Esophagus (tissue), 2 donors: Measurements from ENCODE around the gene ATP10A. TPM values are rescaled to one million over a fixed set of nuclear protein-coding genes. Genes with fewer than 3 reads are reported as not detected.

Experiments
- H3K27ac ChIP-seq, 2 donors: one replicate each; pipeline ENCODE4 v1.5.1; 2013; ENCODE audit warnings: low read depth in 2 of 2, mild to moderate bottlenecking in 2 of 2, inconsistent platforms in 1 of 2, low read length in 1 of 2, moderate library complexity in 1 of 2
- H3K27me3 ChIP-seq, 2 donors: one replicate each; pipeline ENCODE4 v1.6.1; 2013; ENCODE audit warnings: low read length in 2 of 2, control low read depth in 1 of 2, mild to moderate bottlenecking in 1 of 2; ENCODE audit not compliant: insufficient read depth in 2 of 2, control insufficient read depth in 1 of 2
- H3K36me3 ChIP-seq, 2 donors: one replicate each; pipeline ENCODE4 v1.6.1; 2013; ENCODE audit warnings: low read length in 1 of 2; ENCODE audit not compliant: control insufficient read depth in 2 of 2, insufficient read depth in 2 of 2
- H3K4me1 ChIP-seq, 2 donors: one replicate each; pipeline ENCODE4 v1.6.1; 2013; ENCODE audit warnings: low read length in 1 of 2; ENCODE audit not compliant: control insufficient read depth in 2 of 2, insufficient read depth in 2 of 2
- H3K4me3 ChIP-seq, 2 donors: one replicate each; pipeline ENCODE4 v1.5.1; 2013; ENCODE audit warnings: low read length in 2 of 2, mild to moderate bottlenecking in 2 of 2, low read depth in 1 of 2, moderate library complexity in 1 of 2
- H3K9me3 ChIP-seq, 2 donors: one replicate each; pipeline ENCODE4 v1.6.1; 2013; ENCODE audit warnings: mild to moderate bottlenecking in 2 of 2, low read depth in 1 of 2, low read length in 1 of 2, moderate library complexity in 1 of 2; ENCODE audit not compliant: control insufficient read depth in 2 of 2, insufficient read depth in 1 of 2
- WGBS, 2 donors: extraction: QIAGEN DNeasy Blood & Tissue Kit; methylation state at CpG; one replicate each; pipeline ENCODE4 v1.1.7; 2013; 5-methylcytosine and 5-hydroxymethylcytosine counted together
- polyA plus RNA-seq, 2 donors: library from polyadenylated mRNA; stranded (reverse); fragments of 200-250 nt; gene quantifications; one replicate each; pipeline ENCODE4 v1.2.3, GENCODE V29; 2013
- donor health status: healthy with polysubstance abuse.
- donor health status: Bipolar disorder and iron deficiency.

The ATP10A gene
- polyA plus RNA-seq, 2 donors = 0.79 to 0.86 TPM

- Histone ChIP-seq H3K27me3 (no peaks in the 10 kb centered on the region), H3K36me3 (no peaks in the 10 kb centered on the region), H3K9me3 (peaks cover 2% of the 10 kb centered on the region in 2 donors), H3K4me3 (no peak overlapping the region), H3K4me1 (no peaks in the 10 kb centered on the region), H3K27ac (no peak overlapping the region)
- WGBS, 2 donors = 44 to 50% methylated on average over 4 of the region's 4 CpGs
Observed at GRCh38 chr15:25838871-25839195, 24.3 kb downstream of the ATP10A start.

GRCh38 chr15:25838191-25838870 lies 24.8 kb downstream of the ATP10A start:
- 52 to 56% methylated on average over 8 of the region's 8 CpGs for WGBS, 2 donors
- Histone ChIP-seq H3K27ac (no peak overlapping the region), H3K4me1 (no peaks in the 10 kb centered on the region), H3K9me3 (peaks cover 2% of the 10 kb centered on the region in 2 donors), H3K36me3 (no peaks in the 10 kb centered on the region), H3K27me3 (no peaks in the 10 kb centered on the region), H3K4me3 (no peak overlapping the region)

GRCh38 chr15:25832158-25832557 lies 31.0 kb downstream of the ATP10A start:
- peaks cover 0 to 5% of the 10 kb centered on the region in 2 donors for H3K4me1 ChIP-seq
- H3K27me3 ChIP-seq = no peaks in the 10 kb centered on the region
- H3K36me3 ChIP-seq = no peaks in the 10 kb centered on the region
- no peak overlapping the region for H3K4me3 ChIP-seq
- WGBS, 2 donors = 76 to 85% methylated on average over 5 of the region's 5 CpGs
- H3K27ac ChIP-seq = peak overlapping the region; percentile 57 to 88
- peaks cover 0 to 2% of the 10 kb centered on the region in 2 donors for H3K9me3 ChIP-seq

- Histone ChIP-seq H3K36me3 (no peaks in the 10 kb centered on the region), H3K4me1 (peaks cover 0 to 5% of the 10 kb centered on the region in 2 donors), H3K27me3 (no peaks in the 10 kb centered on the region), H3K27ac (peak overlapping the region; percentile 74 to 85), H3K9me3 (no peaks in the 10 kb centered on the region), H3K4me3 (no peak overlapping the region)
- WGBS, 2 donors = 41 to 44% methylated on average over 11 of the region's 11 CpGs
Observed at GRCh38 chr15:25830844-25831451, 32.2 kb downstream of the ATP10A start.

GRCh38 chr15:25829073-25829472 lies 34.1 kb downstream of the ATP10A start:
- Histone ChIP-seq H3K27ac (peak overlapping the region in 1 of 2 donors; percentile 32), H3K36me3 (no peaks in the 10 kb centered on the region), H3K27me3 (no peaks in the 10 kb centered on the region), H3K9me3 (peaks cover 0 to 2% of the 10 kb centered on the region in 2 donors), H3K4me1 (peaks cover 0 to 5% of the 10 kb centered on the region in 2 donors), H3K4me3 (no peak overlapping the region)
- 79 to 81% methylated on average over 3 of the region's 3 CpGs for WGBS, 2 donors

GRCh38 chr15:25825207-25825606 lies 37.9 kb downstream of the ATP10A start:
- peaks cover 0 to 5% of the 10 kb centered on the region in 2 donors for H3K4me1 ChIP-seq
- no peaks in the 10 kb centered on the region for H3K27me3 ChIP-seq
- H3K4me3 ChIP-seq = no peak overlapping the region
- H3K27ac ChIP-seq = no peak overlapping the region
- H3K9me3 ChIP-seq = peaks cover 0 to 2% of the 10 kb centered on the region in 2 donors
- H3K36me3 ChIP-seq = no peaks in the 10 kb centered on the region

GRCh38 chr15:25824618-25825017 lies 38.5 kb downstream of the ATP10A start:
- no peaks in the 10 kb centered on the region for H3K27me3 ChIP-seq
- H3K27ac ChIP-seq = no peak overlapping the region
- no peaks in the 10 kb centered on the region for H3K36me3 ChIP-seq
- H3K4me1 ChIP-seq = peaks cover 0 to 1% of the 10 kb centered on the region in 2 donors
- no peak overlapping the region for H3K4me3 ChIP-seq
- WGBS, 2 donors = 74 to 79% methylated on average over 6 of the region's 6 CpGs
- H3K9me3 ChIP-seq = peaks cover 0 to 2% of the 10 kb centered on the region in 2 donors

- H3K27me3 ChIP-seq = no peaks in the 10 kb centered on the region
- H3K9me3 ChIP-seq = no peaks in the 10 kb centered on the region
- WGBS, 2 donors = 72 to 93% methylated on average over 3 of the region's 3 CpGs
- peaks cover 0 to 3% of the 10 kb centered on the region in 2 donors for H3K36me3 ChIP-seq
- H3K4me3 ChIP-seq = no peak overlapping the region
- H3K27ac ChIP-seq = no peak overlapping the region
- H3K4me1 ChIP-seq = peaks cover 5 to 8% of the 10 kb centered on the region in 2 donors
Observed at GRCh38 chr15:25812845-25813244, 50.3 kb downstream of the ATP10A start.

- peaks cover 5 to 8% of the 10 kb centered on the region in 2 donors for H3K4me1 ChIP-seq
- no peaks in the 10 kb centered on the region for H3K9me3 ChIP-seq
- WGBS, 2 donors = 83 to 86% methylated on average over 4 of the region's 4 CpGs
- H3K27ac ChIP-seq = no peak overlapping the region
- H3K36me3 ChIP-seq = peaks cover 0 to 3% of the 10 kb centered on the region in 2 donors
- no peak overlapping the region for H3K4me3 ChIP-seq
- H3K27me3 ChIP-seq = no peaks in the 10 kb centered on the region
Observed at GRCh38 chr15:25812073-25812472, 51.1 kb downstream of the ATP10A start.

GRCh38 chr15:25811481-25811906 lies 51.6 kb downstream of the ATP10A start:
- H3K9me3 ChIP-seq = no peaks in the 10 kb centered on the region
- 81 to 85% methylated on average over 9 of the region's 9 CpGs for WGBS, 2 donors
- peaks cover 5 to 8% of the 10 kb centered on the region in 2 donors for H3K4me1 ChIP-seq
- H3K27me3 ChIP-seq = no peaks in the 10 kb centered on the region
- H3K4me3 ChIP-seq = no peak overlapping the region
- no peak overlapping the region for H3K27ac ChIP-seq
- peaks cover 0 to 3% of the 10 kb centered on the region in 2 donors for H3K36me3 ChIP-seq
